ENCODE results near the gene EOLA2.

DNA sequence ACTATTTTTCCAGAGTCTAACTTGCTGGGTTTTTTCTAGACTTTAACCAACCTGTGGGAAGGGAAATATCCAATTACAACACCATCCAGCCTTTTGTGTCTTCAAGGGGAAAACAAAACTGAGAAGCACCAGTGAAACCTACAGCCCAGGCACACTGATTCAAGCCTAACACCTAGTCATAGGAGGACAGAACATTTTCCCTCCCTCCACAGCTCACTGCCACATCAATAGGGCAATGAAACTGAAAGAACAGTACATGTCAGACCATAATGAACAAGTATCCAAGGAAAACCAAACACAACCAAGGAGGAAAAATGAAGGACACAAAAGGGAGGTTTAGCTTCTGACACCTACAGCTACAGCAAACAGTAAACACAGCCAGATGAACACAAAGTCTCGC lies 39.7 kb downstream of the EOLA2 start:
- TF ChIP-seq, protein P1, sequence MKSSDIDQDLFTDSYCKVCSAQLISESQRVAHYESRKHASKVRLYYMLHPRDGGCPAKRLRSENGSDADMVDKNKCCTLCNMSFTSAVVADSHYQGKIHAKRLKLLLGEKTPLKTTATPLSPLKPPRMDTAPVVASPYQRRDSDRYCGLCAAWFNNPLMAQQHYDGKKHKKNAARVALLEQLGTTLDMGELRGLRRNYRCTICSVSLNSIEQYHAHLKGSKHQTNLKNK (CRISPR knock-in tag; IDR thresholded peaks at IDR 0.05), result no peak
- TF ChIP-seq, protein P2, sequence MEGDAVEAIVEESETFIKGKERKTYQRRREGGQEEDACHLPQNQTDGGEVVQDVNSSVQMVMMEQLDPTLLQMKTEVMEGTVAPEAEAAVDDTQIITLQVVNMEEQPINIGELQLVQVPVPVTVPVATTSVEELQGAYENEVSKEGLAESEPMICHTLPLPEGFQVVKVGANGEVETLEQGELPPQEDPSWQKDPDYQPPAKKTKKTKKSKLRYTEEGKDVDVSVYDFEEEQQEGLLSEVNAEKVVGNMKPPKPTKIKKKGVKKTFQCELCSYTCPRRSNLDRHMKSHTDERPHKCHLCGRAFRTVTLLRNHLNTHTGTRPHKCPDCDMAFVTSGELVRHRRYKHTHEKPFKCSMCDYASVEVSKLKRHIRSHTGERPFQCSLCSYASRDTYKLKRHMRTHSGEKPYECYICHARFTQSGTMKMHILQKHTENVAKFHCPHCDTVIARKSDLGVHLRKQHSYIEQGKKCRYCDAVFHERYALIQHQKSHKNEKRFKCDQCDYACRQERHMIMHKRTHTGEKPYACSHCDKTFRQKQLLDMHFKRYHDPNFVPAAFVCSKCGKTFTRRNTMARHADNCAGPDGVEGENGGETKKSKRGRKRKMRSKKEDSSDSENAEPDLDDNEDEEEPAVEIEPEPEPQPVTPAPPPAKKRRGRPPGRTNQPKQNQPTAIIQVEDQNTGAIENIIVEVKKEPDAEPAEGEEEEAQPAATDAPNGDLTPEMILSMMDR (IDR thresholded peaks at IDR 0.05), result no peak
- TF ChIP-seq ZNF138 (CRISPR knock-in tag; conservative IDR thresholded peaks at IDR 0.05), result no peak
- TF ChIP-seq, protein P3, sequence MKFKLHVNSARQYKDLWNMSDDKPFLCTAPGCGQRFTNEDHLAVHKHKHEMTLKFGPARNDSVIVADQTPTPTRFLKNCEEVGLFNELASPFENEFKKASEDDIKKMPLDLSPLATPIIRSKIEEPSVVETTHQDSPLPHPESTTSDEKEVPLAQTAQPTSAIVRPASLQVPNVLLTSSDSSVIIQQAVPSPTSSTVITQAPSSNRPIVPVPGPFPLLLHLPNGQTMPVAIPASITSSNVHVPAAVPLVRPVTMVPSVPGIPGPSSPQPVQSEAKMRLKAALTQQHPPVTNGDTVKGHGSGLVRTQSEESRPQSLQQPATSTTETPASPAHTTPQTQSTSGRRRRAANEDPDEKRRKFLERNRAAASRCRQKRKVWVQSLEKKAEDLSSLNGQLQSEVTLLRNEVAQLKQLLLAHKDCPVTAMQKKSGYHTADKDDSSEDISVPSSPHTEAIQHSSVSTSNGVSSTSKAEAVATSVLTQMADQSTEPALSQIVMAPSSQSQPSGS (CRISPR knock-in tag; IDR thresholded peaks at IDR 0.05; ENCODE audit: borderline replicate concordance, low read depth), result no peak
- TF ChIP-seq, protein P4, sequence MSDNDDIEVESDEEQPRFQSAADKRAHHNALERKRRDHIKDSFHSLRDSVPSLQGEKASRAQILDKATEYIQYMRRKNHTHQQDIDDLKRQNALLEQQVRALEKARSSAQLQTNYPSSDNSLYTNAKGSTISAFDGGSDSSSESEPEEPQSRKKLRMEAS (CRISPR knock-in tag; IDR thresholded peaks at IDR 0.05), result no peak
- TF ChIP-seq ZNF263 (CRISPR knock-in tag; IDR thresholded peaks at IDR 0.05; ENCODE audit: low read depth), result no peak

Measured in WTC11 (cell line).